GM13976 (cell line): ENCODE measurements around the gene MRGPRE.

Source experiments
- DNase-seq: peaks from one replicate; pipeline ENCODE4 v3.0.0; 2012; ENCODE audit warnings: low spot score
- in situ Hi-C: fragments of 300-500 bp; cut with MboI; formaldehyde crosslinking; loops from one replicate; pipeline ENCODE4 v1.12.0; 2022; ENCODE audit warnings: low sequenced_read_pairs, mixed read lengths, inconsistent platforms; ENCODE audit not compliant: unreplicated experiment
- TF ChIP-seq, protein P1 (sequence below): IDR thresholded peaks from 2 replicates; pipeline ENCODE4 v1.5.1; 2012; ENCODE audit warnings: borderline replicate concordance, mild to moderate bottlenecking; ENCODE audit not compliant: insufficient read depth; ENCODE audit errors: extremely low read depth, missing control alignments, control extremely low read depth

Gene MRGPRE

DNA sequence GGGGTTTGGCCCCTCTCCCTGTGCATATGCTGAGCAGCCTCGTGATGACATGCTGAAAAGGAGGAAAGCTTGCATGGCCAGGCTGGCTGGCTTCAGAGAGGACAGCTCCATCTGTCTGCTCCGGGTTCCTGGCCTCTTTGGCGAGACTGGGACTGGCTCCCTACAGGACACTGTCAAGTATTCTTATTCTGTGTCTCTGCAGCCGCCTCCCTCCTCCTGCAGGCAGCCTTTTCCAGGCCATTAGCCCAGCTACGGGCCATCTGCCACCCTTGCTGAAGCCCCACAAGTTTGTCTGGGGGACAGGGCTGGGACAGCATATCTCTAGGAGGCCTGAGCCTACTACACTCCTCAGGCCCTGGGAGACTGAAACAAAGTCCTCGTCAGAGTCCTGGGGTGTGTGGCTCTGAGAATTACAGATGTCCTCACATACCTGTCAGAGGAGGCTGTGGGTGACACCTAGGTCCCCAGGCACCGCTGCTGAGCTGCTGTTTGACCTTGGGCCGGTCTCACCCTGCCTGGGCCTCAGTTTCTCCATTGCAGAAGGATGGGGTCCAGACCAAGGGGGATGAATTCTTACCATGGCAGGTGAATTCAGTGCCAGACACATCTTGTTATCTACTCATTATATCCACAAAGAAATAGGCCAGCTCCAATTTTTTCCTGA, 24.6 kb downstream of the MRGPRE start:
- DNase-seq, result no peak
- TF ChIP-seq, protein P1, sequence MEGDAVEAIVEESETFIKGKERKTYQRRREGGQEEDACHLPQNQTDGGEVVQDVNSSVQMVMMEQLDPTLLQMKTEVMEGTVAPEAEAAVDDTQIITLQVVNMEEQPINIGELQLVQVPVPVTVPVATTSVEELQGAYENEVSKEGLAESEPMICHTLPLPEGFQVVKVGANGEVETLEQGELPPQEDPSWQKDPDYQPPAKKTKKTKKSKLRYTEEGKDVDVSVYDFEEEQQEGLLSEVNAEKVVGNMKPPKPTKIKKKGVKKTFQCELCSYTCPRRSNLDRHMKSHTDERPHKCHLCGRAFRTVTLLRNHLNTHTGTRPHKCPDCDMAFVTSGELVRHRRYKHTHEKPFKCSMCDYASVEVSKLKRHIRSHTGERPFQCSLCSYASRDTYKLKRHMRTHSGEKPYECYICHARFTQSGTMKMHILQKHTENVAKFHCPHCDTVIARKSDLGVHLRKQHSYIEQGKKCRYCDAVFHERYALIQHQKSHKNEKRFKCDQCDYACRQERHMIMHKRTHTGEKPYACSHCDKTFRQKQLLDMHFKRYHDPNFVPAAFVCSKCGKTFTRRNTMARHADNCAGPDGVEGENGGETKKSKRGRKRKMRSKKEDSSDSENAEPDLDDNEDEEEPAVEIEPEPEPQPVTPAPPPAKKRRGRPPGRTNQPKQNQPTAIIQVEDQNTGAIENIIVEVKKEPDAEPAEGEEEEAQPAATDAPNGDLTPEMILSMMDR, result no peak
- in situ Hi-C loops, result no loop called here

- in situ Hi-C loops, result no loop called here
- TF ChIP-seq, protein P1, result no peak
- DNase-seq, result no peak
These were observed 25.4 kb downstream of the MRGPRE start for GRCh38 chr11:3206922-3207204.

GRCh38 chr11:3206156-3206921, 25.9 kb downstream of the MRGPRE start:
- no peak for DNase-seq

DNA sequence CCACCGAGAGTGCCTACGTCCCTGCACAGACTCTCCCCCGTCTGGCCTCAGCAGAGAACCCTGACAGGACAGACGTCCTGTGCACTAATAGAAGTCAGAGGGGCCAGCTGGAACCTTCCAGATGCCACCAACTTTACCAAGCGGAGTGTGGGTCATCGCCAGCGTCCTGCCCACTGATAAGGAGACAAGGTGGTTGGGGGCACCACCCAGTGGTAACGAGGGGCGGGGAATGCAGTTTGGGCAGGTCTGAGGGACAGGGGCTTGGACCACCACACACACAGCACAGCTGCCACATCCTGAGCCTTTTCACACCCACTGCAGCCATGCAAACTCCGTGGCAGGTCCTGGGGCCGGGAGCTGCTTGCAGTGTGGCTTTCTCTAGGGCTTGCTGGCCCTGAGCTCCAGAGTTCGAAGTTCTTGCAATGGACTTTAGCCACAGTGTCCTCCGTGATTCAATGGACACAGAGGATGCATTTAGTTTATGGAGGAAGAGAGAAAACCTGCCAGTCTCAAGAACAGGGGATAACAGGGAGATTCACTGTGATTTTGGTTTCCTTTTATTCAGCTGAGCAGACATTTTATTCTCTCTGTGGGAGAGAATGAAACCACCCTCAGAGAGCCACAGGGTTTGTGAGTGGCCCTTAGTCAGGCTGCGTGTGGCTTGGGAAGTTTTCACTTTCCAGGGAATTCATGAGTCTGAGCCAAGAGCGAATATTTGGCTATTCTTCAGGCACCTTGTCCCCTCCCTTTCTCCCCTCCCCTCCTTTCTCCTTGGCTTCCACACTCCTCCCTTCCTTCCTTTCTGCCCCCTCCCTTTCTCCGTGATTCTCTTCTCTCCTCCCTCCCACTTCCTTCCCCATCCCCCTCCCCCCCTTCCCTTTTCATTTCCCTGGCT, 26.7 kb downstream of the MRGPRE start:
- DNase-seq, result no peak
- TF ChIP-seq, protein P1, result no peak
- in situ Hi-C loops, result no loop called here

More at GRCh38 chr11:3206156-3206921, 25.9 kb downstream of the MRGPRE start:
- in situ Hi-C loops, result no loop called here
- TF ChIP-seq, protein P1, result no peak

DNA sequence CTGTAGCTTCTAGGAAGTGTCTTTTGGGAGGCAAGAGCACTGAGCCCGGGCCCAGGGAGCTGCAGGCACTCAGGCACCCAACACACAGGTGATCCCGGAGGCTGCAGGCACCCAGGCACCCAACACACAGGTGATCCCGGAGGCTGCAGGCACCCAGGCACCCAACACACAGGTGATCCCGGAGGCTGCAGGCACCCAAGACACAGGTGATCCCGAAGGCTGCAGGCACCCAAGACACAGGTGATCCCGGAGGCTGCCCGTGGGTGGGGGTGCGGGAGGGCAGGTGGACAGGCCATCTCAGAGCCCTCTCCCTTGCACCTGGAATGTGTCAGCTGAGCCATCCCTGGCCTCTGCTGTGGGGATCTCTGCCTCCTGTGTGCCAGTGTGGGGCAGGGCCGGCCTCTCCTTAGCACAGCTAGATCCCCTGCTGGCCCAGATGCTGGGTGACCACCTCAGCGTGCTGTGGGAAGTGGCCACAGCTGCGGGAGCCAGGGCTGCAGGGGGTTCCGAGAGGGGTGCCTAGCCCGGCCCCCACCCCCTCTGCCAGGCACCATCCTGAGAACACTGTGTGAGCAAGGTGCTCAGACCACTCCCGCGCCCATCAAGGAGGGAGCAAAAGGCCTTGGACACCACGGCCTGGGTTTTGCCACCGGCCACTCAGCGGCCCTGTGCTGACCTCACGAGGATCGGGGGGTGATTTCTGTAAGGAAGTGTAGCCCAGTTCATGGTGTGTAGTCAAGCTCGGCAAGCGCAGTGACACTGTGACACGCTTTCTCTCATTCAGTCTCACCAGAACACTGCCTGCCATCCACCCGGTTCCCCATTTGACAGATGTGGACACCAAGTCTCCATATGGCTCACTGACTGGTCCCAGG, 27.8 kb downstream of the MRGPRE start:
- DNase-seq, result no peak
- TF ChIP-seq, protein P1, result no peak
- in situ Hi-C loops, result no loop called here

DNA sequence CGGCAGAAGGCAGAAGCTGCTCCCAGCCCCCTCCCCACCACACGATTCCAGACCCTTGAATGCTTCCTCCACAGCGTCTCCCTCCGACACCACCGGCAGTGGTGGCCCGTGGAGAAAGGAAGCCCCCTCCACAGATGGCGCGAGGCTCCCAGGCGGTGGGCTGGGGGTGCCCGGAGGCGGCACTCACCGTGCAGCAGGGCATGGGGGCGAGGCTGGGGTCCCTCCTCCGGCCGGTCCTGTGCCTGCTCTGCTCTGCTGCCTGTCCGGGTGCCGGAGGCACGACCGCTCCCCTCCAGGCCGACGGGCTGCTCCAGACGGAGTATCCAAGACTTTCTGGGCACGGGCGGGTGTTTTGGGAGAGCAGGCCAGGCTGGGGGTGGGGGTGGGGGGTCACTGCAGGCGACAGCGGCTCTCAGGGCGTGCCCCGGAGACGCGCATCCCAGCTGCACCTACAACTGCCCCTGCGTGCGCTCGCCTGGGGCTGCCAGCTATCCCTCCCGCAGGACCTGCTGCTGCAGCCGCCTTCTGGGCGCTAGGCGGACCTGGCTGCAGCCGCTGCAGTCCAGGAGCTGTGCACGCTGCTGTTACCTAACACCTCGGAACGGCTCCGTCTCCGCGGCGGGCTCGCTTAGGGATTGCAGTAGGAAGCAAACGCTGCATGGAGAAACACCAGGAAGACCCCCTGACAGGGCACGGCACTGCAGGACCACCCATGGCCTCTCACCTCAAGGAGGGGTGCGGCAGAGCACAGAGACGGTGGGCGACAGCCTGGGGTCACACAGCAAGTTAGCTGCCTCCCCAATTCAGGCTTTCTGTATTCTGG, 28.8 kb downstream of the MRGPRE start:
- DNase-seq, result no peak
- TF ChIP-seq, protein P1, result no peak
- in situ Hi-C loops, result no loop called here
